B cell (primary cell): ENCODE data around the gene ZNF541. TPM values are rescaled to one million over a fixed set of nuclear protein-coding genes. Genes with fewer than 3 reads are reported as not detected.

Experiments
- ATAC-seq: fragments of 200-7000 bp; cut with Tn5 transposase; one replicate; pipeline ENCODE4 v1.10.0; 2021; ENCODE audit warnings: low read depth, mild to moderate bottlenecking, moderate number of reproducible peaks, moderate library complexity
- CTCF ChIA-PET: fragments of 350-600 bp; sonication (Branson Sonifier 250); formaldehyde crosslinking; loops from one replicate; lab custom pipeline; 2021; ENCODE audit warnings: antibody characterized with exemption, inconsistent platforms; lab: Charles Lee
- POLR2A ChIA-PET: fragments of 350-600 bp; sonication (Branson Sonifier 250); formaldehyde crosslinking; loops from one replicate; lab custom pipeline; 2021; ENCODE audit warnings: antibody characterized with exemption; lab: Charles Lee
- DNase-seq: peaks from one replicate; pipeline ENCODE4 v3.0.0; 2013
- H2AFZ ChIP-seq: 2 replicates; pipeline ENCODE4 v1.6.1; 2012; ENCODE audit warnings: mild to moderate bottlenecking, low read depth, low read length; ENCODE audit not compliant: insufficient read depth, poor library complexity, severe bottlenecking
- H3K27ac ChIP-seq, 2 donors: 1 replicate in 1 of 2; 2 replicates in 1 of 2; pipeline ENCODE4 v1.5.1; 2012 to 2013; ENCODE audit warnings: low read length in 2 of 2, mild to moderate bottlenecking in 2 of 2, moderate library complexity in 1 of 2
- H3K27me3 ChIP-seq, 4 experiments: fragments of 200-600 bp in 1 of 4; sonication (generic) in 1 of 4; replicated peaks in 1 of 4; 1 replicate in 2 of 4; 2 replicates in 2 of 4; pipeline versions ENCODE4 v1.6.1 to v1.7.0; 2013 to 2016; ENCODE audit warnings: low read length in 3 of 4, mild to moderate bottlenecking in 2 of 4, mixed read lengths in 1 of 4, moderate library complexity in 1 of 4; ENCODE audit not compliant: insufficient read depth in 4 of 4, control insufficient read depth in 3 of 4; ENCODE audit errors: control extremely low read depth in 1 of 4
- H3K36me3 ChIP-seq, 2 experiments: replicated peaks in 1 of 2; 1 replicate in 1 of 2; 2 replicates in 1 of 2; pipeline versions ENCODE4 v1.6.1 to v1.7.1; 2013; ENCODE audit warnings: low read length in 1 of 2; ENCODE audit not compliant: insufficient read depth in 2 of 2, control insufficient read depth in 1 of 2; ENCODE audit errors: control extremely low read depth in 1 of 2, extremely low read depth in 1 of 2
- H3K4me1 ChIP-seq, 2 donors: fragments of 200-600 bp in 1 of 2; sonication (generic) in 1 of 2; 1 replicate in 1 of 2; 2 replicates in 1 of 2; pipeline versions ENCODE4 v1.5.1 to v1.6.1; 2013 to 2017; ENCODE audit warnings: low read length in 2 of 2; ENCODE audit not compliant: control insufficient read depth in 2 of 2, insufficient read depth in 2 of 2
- H3K4me2 ChIP-seq: replicated peaks from 2 replicates; pipeline ENCODE3; 2012; ENCODE audit warnings: mild to moderate bottlenecking, low read depth, low read length; ENCODE audit not compliant: poor library complexity, severe bottlenecking
- H3K4me3 ChIP-seq, 5 experiments: fragments of 200-600 bp in 1 of 5; sonication (generic) in 1 of 5; 1 replicate in 3 of 5; 2 replicates in 2 of 5; pipeline versions ENCODE4 v1.5.1 to v1.7.0; 2011 to 2016; ENCODE audit warnings: low read length in 4 of 5, mild to moderate bottlenecking in 4 of 5, low read depth in 2 of 5, control low read depth in 1 of 5, moderate library complexity in 1 of 5; ENCODE audit not compliant: insufficient read depth in 1 of 5; ENCODE audit errors: control extremely low read depth in 1 of 5, extremely low read depth in 1 of 5
- H3K79me2 ChIP-seq: fragments of 200-600 bp; sonication (generic); one replicate; pipeline ENCODE4 v1.6.0; 2016; ENCODE audit warnings: low read length; ENCODE audit not compliant: control insufficient read depth, insufficient read depth
- H3K9ac ChIP-seq: fragments of 200-600 bp; sonication (generic); 2 replicates; pipeline ENCODE4 v1.6.1; 2017; ENCODE audit warnings: mild to moderate bottlenecking, low read length, moderate library complexity
- H3K9me3 ChIP-seq, 3 donors: one replicate each; pipeline versions ENCODE4 v1.6.1 to v1.7.1; 2013; ENCODE audit warnings: low read length in 2 of 3; ENCODE audit not compliant: control insufficient read depth in 2 of 3, insufficient read depth in 1 of 3; ENCODE audit errors: control extremely low read depth in 1 of 3
- H4K20me1 ChIP-seq: 2 replicates; pipeline ENCODE4 v1.6.0; 2012; ENCODE audit warnings: mild to moderate bottlenecking, low read length; ENCODE audit not compliant: insufficient read depth, control insufficient read depth, poor library complexity, severe bottlenecking
- H3K27ac Mint-ChIP-seq: one replicate; pipeline ENCODE4 v1.8.0; 2021; ENCODE audit warnings: mixed read lengths
- H3K27me3 Mint-ChIP-seq: one replicate; pipeline ENCODE4 v1.8.0; 2021; ENCODE audit warnings: mixed read lengths
- H3K4me1 Mint-ChIP-seq: one replicate; pipeline ENCODE4 v1.8.0; 2021; ENCODE audit warnings: mixed read lengths
- H3K4me3 Mint-ChIP-seq: one replicate; pipeline ENCODE4 v1.8.0; 2021; ENCODE audit warnings: mixed read lengths
- H3K9me3 Mint-ChIP-seq: one replicate; pipeline ENCODE4 v1.8.0; 2022; ENCODE audit warnings: mixed read lengths; ENCODE audit not compliant: insufficient read depth
- CTCF ChIP-seq: fragments of 200-600 bp; IDR thresholded peaks from one replicate; pipeline ENCODE4 v1.8.0; 2022; ENCODE audit warnings: antibody characterized with exemption, mild to moderate bottlenecking
- EZH2 ChIP-seq: IDR thresholded peaks from 2 replicates; pipeline ENCODE4 v1.6.1; 2012; ENCODE audit warnings: borderline replicate concordance, low read depth, mild to moderate bottlenecking, moderate library complexity, low read length; ENCODE audit not compliant: insufficient read depth, poor library complexity, severe bottlenecking
- WGBS: methylation state at CpG from one replicate; pipeline ENCODE4 v1.1.5; 2013; ENCODE audit warnings: missing lambda C conversion rate; ENCODE audit not compliant: insufficient coverage; 5-methylcytosine and 5-hydroxymethylcytosine counted together
- intact Hi-C: fragments of 100-400 bp; cut with micrococcal nuclease; formaldehyde crosslinking; loops from one replicate; pipeline ENCODE4 v1.10.0; 2022
- polyA plus RNA-seq: library from polyadenylated mRNA; depleted of rRNA; stranded (reverse); fragments of >200 nt; gene quantifications from 2 replicates; pipeline ENCODE4 v1.2.3, GENCODE V29; 2012
- total RNA-seq, 2 donors: library from RNA; stranded (reverse); fragments of 120-200 nt in 1 of 2; gene quantifications; 1 replicate in 1 of 2; 2 replicates in 1 of 2; pipeline versions ENCODE4 v1.2.3 to v1.2.4, GENCODE V29; 2013 to 2022

The ZNF541 gene
- total and polyA plus RNA-seq, 2 donors (not counting 1 experiment from before 2014, with no cell fraction given) = 0.03 TPM; not detected in 1

GRCh38 chr19:47531640-47532387 lies 41.1 kb downstream of the ZNF541 start:
- no peak overlapping the region for H3K4me2 ChIP-seq
- no peaks in the 10 kb centered on the region for H3K36me3 ChIP-seq
- intact Hi-C loops = no loop called here
- peaks cover 20% of the 10 kb centered on the region for H3K27me3 Mint-ChIP-seq
- H3K9me3 ChIP-seq = peaks cover 0 to 13% (median 0%) of the 10 kb centered on the region in 3 donors
- H3K4me1 ChIP-seq = no peaks in the 10 kb centered on the region
- CTCF ChIA-PET = interaction anchor here (0.9 kb wide), 1 partner anchor 16 kb away, joined by 3 read pairs; the partner anchor contains the start of gene NAPA
- H3K27ac Mint-ChIP-seq = no peak overlapping the region
- no peak overlapping the region for H3K27ac ChIP-seq
- no peak overlapping the region for H2AFZ ChIP-seq
- ATAC-seq = no peak
- H3K4me1 Mint-ChIP-seq = no peaks in the 10 kb centered on the region
- H3K9ac ChIP-seq = no peak overlapping the region
- H3K4me3 ChIP-seq = no peak overlapping the region
- peaks cover 0 to 12% (median under 1%) of the 10 kb centered on the region in 4 experiments for H3K27me3 ChIP-seq
- WGBS = 71% methylated on average over 11 of the region's 14 CpGs
- no peaks in the 10 kb centered on the region for H3K9me3 Mint-ChIP-seq
- H4K20me1 ChIP-seq = no peaks in the 10 kb centered on the region
- H3K4me3 Mint-ChIP-seq = no peak overlapping the region
- no peak for TF ChIP-seq EZH2
- no peak for TF ChIP-seq CTCF
- no peak for DNase-seq
- POLR2A ChIA-PET = no interaction called here
- H3K79me2 ChIP-seq = no peaks in the 10 kb centered on the region

GRCh38 chr19:47529018-47529742 lies 43.8 kb downstream of the ZNF541 start:
- POLR2A ChIA-PET = no interaction called here

More at GRCh38 chr19:47529018-47529742, 43.8 kb downstream of the ZNF541 start:
- CTCF ChIA-PET = interaction anchor here (0.6 to 0.7 kb wide), 2 partner anchors 9 to 124 kb away, joined by 3 to 5 read pairs; no protein-coding TSS in a partner anchor
- 87% methylated on average over 15 of the region's 16 CpGs for WGBS
- ATAC-seq (no peak), DNase-seq (no peak)
- Histone ChIP-seq H3K36me3 (no peaks in the 10 kb centered on the region), H4K20me1 (no peaks in the 10 kb centered on the region), H3K4me2 (no peak overlapping the region), H3K9ac (no peak overlapping the region), H3K9me3 (peaks cover 0 to 8% (median 0%) of the 10 kb centered on the region in 3 donors), H2AFZ (no peak overlapping the region), H3K79me2 (no peaks in the 10 kb centered on the region), H3K4me3 (no peak overlapping the region), H3K27me3 (peaks cover 0 to 14% (median 4%) of the 10 kb centered on the region in 4 experiments), H3K4me1 (no peaks in the 10 kb centered on the region), H3K27ac (no peak overlapping the region)
- Mint-ChIP-seq H3K9me3 (no peaks in the 10 kb centered on the region), H3K4me1 (no peaks in the 10 kb centered on the region), H3K27me3 (peaks cover 24% of the 10 kb centered on the region), H3K27ac (no peak overlapping the region), H3K4me3 (no peak overlapping the region)
- TF ChIP-seq CTCF = no peak
- no peak for TF ChIP-seq EZH2
- intact Hi-C loops = no loop called here
